Heart left ventricle (tissue), 16 donors: ENCODE measurements around the gene GCNT2. TPM values are rescaled to one million over a fixed set of nuclear protein-coding genes. Genes with fewer than 3 reads are reported as not detected.
"Not testable (repeated sequence)": the region's sequence is repeated elsewhere in the genome, so short reads cannot be mapped to it uniquely, and the experiment has no call there.

Experiments
- ATAC-seq, 4 donors: fragments of 200-7000 bp; cut with Tn5 transposase; one replicate each; pipeline ENCODE4 v1.9.1; 2020 to 2022; ENCODE audit warnings: moderate library complexity in 4 of 4, mild to moderate bottlenecking in 3 of 4, moderate number of reproducible peaks in 1 of 4
- DNase-seq, 5 donors: peaks; one replicate each; pipeline ENCODE4 v3.0.0-alpha.2; 2020
- H3K27ac ChIP-seq, 12 donors: fragments of 200-600 bp; sonication (generic) in 4 of 12; one replicate each; pipeline versions ENCODE4 v1.5.0 to v1.8.0; 2016 to 2022; ENCODE audit warnings: mild to moderate bottlenecking in 2 of 12
- H3K27me3 ChIP-seq, 9 donors: fragments of 200-600 bp; sonication (generic) in 2 of 9; one replicate each; pipeline versions ENCODE4 v1.5.1 to v1.8.0; 2016 to 2022; ENCODE audit warnings: mild to moderate bottlenecking in 3 of 9
- H3K36me3 ChIP-seq, 9 donors: fragments of 200-600 bp; sonication (generic) in 2 of 9; one replicate each; pipeline versions ENCODE4 v1.5.0 to v1.8.0; 2018 to 2022; ENCODE audit warnings: mild to moderate bottlenecking in 2 of 9
- H3K4me1 ChIP-seq, 12 donors: fragments of 200-600 bp; sonication (generic) in 4 of 12; one replicate each; pipeline versions ENCODE4 v1.5.0 to v1.8.0; 2016 to 2022; ENCODE audit warnings: mild to moderate bottlenecking in 3 of 12
- H3K4me3 ChIP-seq, 12 donors: fragments of 200-600 bp; sonication (generic) in 4 of 12; one replicate each; pipeline versions ENCODE4 v1.5.0 to v1.8.0; 2017 to 2022; ENCODE audit warnings: mild to moderate bottlenecking in 9 of 12, moderate library complexity in 4 of 12
- H3K9me3 ChIP-seq, 12 donors: fragments of 200-600 bp; sonication (generic) in 4 of 12; one replicate each; pipeline versions ENCODE4 v1.5.0 to v1.8.0; 2016 to 2022; ENCODE audit warnings: mild to moderate bottlenecking in 1 of 12
- POLR2A ChIP-seq, 2 donors: fragments of 450-650 bp; IDR thresholded peaks; one replicate each; pipeline ENCODE4 v1.6.1; 2017; ENCODE audit warnings: antibody characterized with exemption in 2 of 2, mild to moderate bottlenecking in 2 of 2, moderate library complexity in 2 of 2
- WGBS, 4 donors: extraction: QIAGEN DNeasy Blood & Tissue Kit in 2 of 4; methylation state at CpG; one replicate each; pipeline versions ENCODE4 v1.1.5 to v1.1.7; 2013 to 2018; 5-methylcytosine and 5-hydroxymethylcytosine counted together
- intact Hi-C, 10 donors: fragments of 100-400 bp; cut with DNase I; formaldehyde crosslinking; loops; one replicate each; pipeline versions ENCODE4 v1.11.1 to v1.14.2; 2022
- polyA plus RNA-seq, 2 donors: library from polyadenylated mRNA; stranded (reverse); fragments of 200-250 nt; gene quantifications; one replicate each; pipeline ENCODE4 v1.2.3, GENCODE V29; 2013
- total RNA-seq, 9 donors: library from RNA; depleted of rRNA in 2 of 9; stranded (reverse); fragments of >200 nt in 2 of 9; fragmentation: NEBNext Ultra II Directional in 3 of 9; extraction: Animal tissue kit (Norgen Biotek cat#: 25700) in 3 of 9; gene quantifications; one replicate each; pipeline versions ENCODE4 v1.1.0 to v1.2.4, GENCODE V29; 2016 to 2023
- TF ChIP-seq, protein P1 (sequence below), 12 donors: fragments of 200-600 bp; sonication (generic) in 4 of 12; IDR thresholded peaks; one replicate each; pipeline versions ENCODE4 v1.5.0 to v1.8.0; 2018 to 2022; ENCODE audit warnings: antibody characterized with exemption in 12 of 12, mild to moderate bottlenecking in 5 of 12
- donor health status: ischemic (EF 13 %, LVEDD 7.1; RV severe dilation, severe dysfunction).
- donor health status: healthy with polysubstance abuse.
- donor health status: DM: no; HTN: yes; CAD: no.
- donor health status: DM: no; HTN: no; CAD: no.
- donor health status: ischemic (EF 25% LVEDD 6.9; RV normal size, moderate dysfunction).
- donor health status: ischemic (EF 25% LVEDD 5.7; RV mildly dilated, moderate dysfunction).
- donor health status: healthy.
- donor health status: DM: yes; HTN: yes; CAD: no.
- donor health status: ischemic (EF 35%, LVEDD 5.7; RV mildly dilated, moderate dysfunction).
- donor health status: nonischemic (EF 11% LVEDD 7.7; RV severe dilation, severe dysfunction).
- donor health status: DM: yes; HTN: yes; CAD: no.
- donor health status: PGD.
- donor health status: ischemic (EF 29% LVEDD 5.4; RV normal size, mild dysfunction).
- donor health status: nonischemic (EF 23%, LVEDD 6.1; RV moderate dilation, normal function).

GCNT2 gene
- total and polyA plus RNA-seq, 11 donors, result 15.1 to 68.8 (median 40.9) TPM

DNA sequence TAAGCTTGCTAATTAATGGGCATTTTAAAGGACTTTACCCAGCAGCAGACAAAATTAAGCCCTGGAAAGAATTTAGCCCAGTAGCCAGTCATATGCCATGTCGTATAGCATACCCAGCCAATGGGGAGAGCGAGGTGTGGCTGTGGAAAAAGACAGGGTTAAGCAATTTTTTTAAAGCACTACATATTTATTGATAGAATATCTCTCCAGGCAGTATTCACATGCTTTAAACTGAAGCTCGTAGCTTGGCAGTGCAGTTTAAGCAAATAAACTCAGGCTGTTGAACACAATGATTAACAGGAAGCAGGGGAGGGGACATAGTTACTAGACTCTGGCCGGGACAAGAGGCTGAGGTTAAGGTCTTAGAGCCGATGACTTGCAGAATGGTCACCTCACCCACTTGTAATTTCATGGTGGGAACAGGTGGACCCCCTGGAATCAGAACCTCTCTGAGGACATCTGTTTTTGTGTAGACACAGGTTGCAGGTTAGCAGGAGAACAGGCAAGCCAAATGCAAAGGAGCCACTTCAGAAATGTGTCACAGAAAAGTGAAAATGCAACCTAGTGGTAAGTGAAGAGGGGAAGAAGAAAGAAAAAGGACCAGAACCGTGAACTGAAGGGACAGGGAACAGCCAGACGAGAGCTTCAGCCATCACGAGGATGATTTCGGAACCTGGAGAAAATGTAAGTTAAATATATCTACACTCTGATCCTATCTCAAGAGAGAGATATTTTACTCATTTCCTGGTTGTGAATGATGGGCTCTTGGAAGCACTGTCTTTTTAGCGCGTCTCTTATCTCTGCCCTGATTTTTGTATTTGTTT lies 7.2 kb downstream of the GCNT2 start:
- no peak for DNase-seq
- peaks cover 0 to 55% (median 9%) of the 10 kb centered on the region in 12 donors for H3K4me1 ChIP-seq
- ATAC-seq, result peak in 3 of 4 donors; percentile 30 to 57 (median 53)
- H3K9me3 ChIP-seq, result no peaks in the 10 kb centered on the region
- TF ChIP-seq POLR2A (IDR thresholded peaks at IDR 0.05), result no peak
- 21 to 30% (median 26%) methylated on average over 11 of the region's 11 CpGs for WGBS, 4 donors
- H3K36me3 ChIP-seq, result no peaks in the 10 kb centered on the region
- H3K4me3 ChIP-seq, result peak overlapping the region in 9 of 12 donors; percentile 19 to 59 (median 51)
- intact Hi-C loops, result loop anchor here in 2 of 10 donors (10.0 kb wide), 2 partner anchors 56 to 86 kb away; no protein-coding TSS in a partner anchor
- peak overlapping the region in 11 of 12 donors; percentile 20 to 73 (median 61) for H3K27ac ChIP-seq
- H3K27me3 ChIP-seq, result no peaks in the 10 kb centered on the region

DNA sequence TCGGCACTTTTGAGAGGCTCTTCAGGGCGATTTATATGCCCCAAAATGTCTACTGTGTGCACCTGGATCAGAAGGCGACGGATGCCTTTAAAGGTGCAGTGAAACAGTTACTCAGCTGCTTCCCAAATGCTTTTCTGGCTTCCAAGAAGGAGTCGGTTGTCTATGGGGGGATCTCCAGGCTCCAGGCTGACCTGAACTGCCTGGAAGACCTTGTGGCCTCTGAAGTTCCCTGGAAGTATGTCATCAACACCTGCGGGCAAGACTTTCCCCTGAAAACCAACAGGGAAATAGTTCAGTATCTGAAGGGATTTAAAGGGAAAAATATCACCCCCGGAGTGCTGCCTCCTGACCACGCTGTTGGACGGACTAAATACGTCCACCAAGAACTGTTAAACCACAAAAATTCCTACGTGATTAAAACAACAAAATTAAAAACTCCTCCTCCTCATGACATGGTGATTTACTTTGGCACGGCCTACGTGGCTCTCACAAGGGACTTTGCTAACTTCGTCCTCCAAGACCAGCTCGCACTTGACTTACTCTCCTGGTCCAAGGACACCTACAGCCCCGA lies 8.2 kb downstream of the GCNT2 start:
- WGBS, 4 donors, result 54 to 65% (median 58%) methylated on average over 16 of the region's 16 CpGs
- Histone ChIP-seq H3K27me3 (no peaks in the 10 kb centered on the region), H3K27ac (peak overlapping the region in 11 of 12 donors; percentile 20 to 73 (median 61)), H3K36me3 (no peaks in the 10 kb centered on the region), H3K9me3 (no peaks in the 10 kb centered on the region), H3K4me3 (peak overlapping the region in 10 of 12 donors; percentile 19 to 59 (median 47)), H3K4me1 (peaks cover 0 to 60% (median 9%) of the 10 kb centered on the region in 12 donors)
- DNase-seq (no peak), ATAC-seq (peak in 3 of 4 donors; percentile 20 to 39 (median 38))
- TF ChIP-seq POLR2A (IDR thresholded peaks at IDR 0.05), result no peak
- TF ChIP-seq, protein P1, sequence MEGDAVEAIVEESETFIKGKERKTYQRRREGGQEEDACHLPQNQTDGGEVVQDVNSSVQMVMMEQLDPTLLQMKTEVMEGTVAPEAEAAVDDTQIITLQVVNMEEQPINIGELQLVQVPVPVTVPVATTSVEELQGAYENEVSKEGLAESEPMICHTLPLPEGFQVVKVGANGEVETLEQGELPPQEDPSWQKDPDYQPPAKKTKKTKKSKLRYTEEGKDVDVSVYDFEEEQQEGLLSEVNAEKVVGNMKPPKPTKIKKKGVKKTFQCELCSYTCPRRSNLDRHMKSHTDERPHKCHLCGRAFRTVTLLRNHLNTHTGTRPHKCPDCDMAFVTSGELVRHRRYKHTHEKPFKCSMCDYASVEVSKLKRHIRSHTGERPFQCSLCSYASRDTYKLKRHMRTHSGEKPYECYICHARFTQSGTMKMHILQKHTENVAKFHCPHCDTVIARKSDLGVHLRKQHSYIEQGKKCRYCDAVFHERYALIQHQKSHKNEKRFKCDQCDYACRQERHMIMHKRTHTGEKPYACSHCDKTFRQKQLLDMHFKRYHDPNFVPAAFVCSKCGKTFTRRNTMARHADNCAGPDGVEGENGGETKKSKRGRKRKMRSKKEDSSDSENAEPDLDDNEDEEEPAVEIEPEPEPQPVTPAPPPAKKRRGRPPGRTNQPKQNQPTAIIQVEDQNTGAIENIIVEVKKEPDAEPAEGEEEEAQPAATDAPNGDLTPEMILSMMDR (IDR thresholded peaks at IDR 0.05), result no peak
- intact Hi-C loops, result loop anchor here in 2 of 10 donors (10.0 kb wide), 2 partner anchors 55 to 85 kb away; no protein-coding TSS in a partner anchor

DNA sequence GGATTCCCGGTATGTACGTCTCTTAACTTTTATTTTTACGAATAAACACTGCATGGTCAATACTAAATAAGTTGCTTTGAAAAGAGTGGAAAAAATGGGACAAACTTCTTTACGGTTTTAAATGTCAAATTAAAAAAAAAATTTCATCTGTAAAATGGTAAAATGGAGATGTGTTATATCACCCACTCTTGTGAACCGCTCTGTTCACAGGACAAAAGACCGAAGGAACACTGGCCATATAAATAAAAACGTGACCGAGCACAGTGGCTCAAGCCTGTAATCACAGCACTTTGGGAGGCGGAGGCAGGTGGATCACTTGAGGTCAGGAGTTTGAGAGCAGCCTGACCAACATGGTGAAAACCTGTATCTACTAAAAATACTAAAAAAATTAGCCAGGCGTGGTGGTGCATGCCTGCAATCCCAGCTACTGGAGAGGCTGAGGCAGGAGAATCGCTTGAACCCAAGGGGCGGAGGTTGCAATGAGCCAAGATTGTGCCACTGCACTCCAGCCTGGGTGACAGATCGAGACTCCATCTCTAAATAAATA lies 8.8 kb downstream of the GCNT2 start:
- Histone ChIP-seq H3K27ac (peak overlapping the region in 10 of 12 donors; percentile 20 to 73 (median 63)), H3K4me3 (peak overlapping the region in 9 of 12 donors; percentile 19 to 59 (median 51)), H3K4me1 (peaks cover 0 to 59% (median 9%) of the 10 kb centered on the region in 12 donors)
- DNase-seq, ATAC-seq, H3K9me3 ChIP-seq, H3K36me3 ChIP-seq, H3K27me3 ChIP-seq: not testable (repeated sequence)
- 74 to 85% (median 82%) methylated on average over 13 of the region's 13 CpGs for WGBS, 4 donors
- intact Hi-C loops, result loop anchor here in 2 of 10 donors (10.0 kb wide), 2 partner anchors 55 to 85 kb away; no protein-coding TSS in a partner anchor

DNA sequence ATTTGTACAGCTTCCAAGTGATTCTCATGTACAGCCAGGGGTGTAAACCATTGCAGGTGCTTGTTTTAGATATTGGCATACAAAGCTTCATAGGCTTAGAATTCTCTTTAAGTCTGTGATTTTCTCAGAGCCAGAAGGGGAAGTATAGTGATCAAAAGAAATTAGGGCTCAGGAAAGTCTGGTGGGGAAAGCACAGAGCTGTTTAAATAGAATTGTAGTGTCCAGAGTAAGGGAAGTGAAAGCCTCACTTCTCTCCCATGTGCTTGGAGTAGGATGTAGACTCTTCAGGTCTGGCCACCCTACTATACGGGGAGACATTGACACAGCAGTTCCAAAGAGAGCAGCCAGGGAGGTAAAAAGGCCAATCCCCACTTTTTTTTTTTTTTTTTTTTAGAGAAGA lies 10.4 kb downstream of the GCNT2 start:
- H3K4me3 ChIP-seq, result peak overlapping the region in 7 of 12 donors; percentile 8 to 29 (median 19)
- H3K4me1 ChIP-seq, result peaks cover 0 to 69% (median 4%) of the 10 kb centered on the region in 12 donors
- DNase-seq, result no peak
- peak in 3 of 4 donors; percentile 8 to 57 (median 41) for ATAC-seq
- no peaks in the 10 kb centered on the region for H3K27me3 ChIP-seq
- TF ChIP-seq, protein P1 (IDR thresholded peaks at IDR 0.05), result no peak
- no peak for TF ChIP-seq POLR2A (IDR thresholded peaks at IDR 0.05)
- no peaks in the 10 kb centered on the region for H3K36me3 ChIP-seq
- intact Hi-C loops, result no loop called here
- no peaks in the 10 kb centered on the region for H3K9me3 ChIP-seq
- 20 to 48% (median 37%) methylated on average over 1 of the region's 1 CpG for WGBS, 4 donors
- H3K27ac ChIP-seq, result peak overlapping the region in 6 of 12 donors; percentile 1 to 69 (median 28)
